GM18909 (cell line): Measurements from ENCODE around the gene EHBP1L1.
"Not testable (repeated sequence)": the region's sequence is repeated elsewhere in the genome, so short reads cannot be mapped to it uniquely, and the experiment has no call there.

Experiments used
- ATAC-seq: cut with Tn5 transposase; IDR thresholded peaks from one replicate; pipeline ENCODE4 v1.9.1; 2021; ENCODE audit warnings: mild to moderate bottlenecking; ENCODE audit not compliant: unreplicated experiment, poor library complexity

Gene EHBP1L1

GRCh38 chr11:65625628-65626342 lies 49.9 kb downstream of the EHBP1L1 start:
- no peak for ATAC-seq

- no peak for ATAC-seq
These were observed 51.3 kb downstream of the EHBP1L1 start for GRCh38 chr11:65627202-65627601.

GRCh38 chr11:65629579-65629978 lies 53.7 kb downstream of the EHBP1L1 start:
- ATAC-seq, result no peak

- ATAC-seq, result no peak
These were observed 54.4 kb downstream of the EHBP1L1 start for GRCh38 chr11:65630215-65630614.

GRCh38 chr11:65633390-65634108 lies 57.7 kb downstream of the EHBP1L1 start:
- ATAC-seq, result no peak

- ATAC-seq, result no peak
These were observed 58.2 kb downstream of the EHBP1L1 start for GRCh38 chr11:65634109-65634436.

GRCh38 chr11:65634440-65634839 lies 58.6 kb downstream of the EHBP1L1 start:
- no peak for ATAC-seq

GRCh38 chr11:65634905-65635731 lies 59.3 kb downstream of the EHBP1L1 start:
- no peak for ATAC-seq

GRCh38 chr11:65636108-65637031 lies 60.5 kb downstream of the EHBP1L1 start:
- ATAC-seq, result no peak

- ATAC-seq, result no peak
These were observed 61.2 kb downstream of the EHBP1L1 start for GRCh38 chr11:65637032-65637557.

- peak; percentile 44 for ATAC-seq
These were observed 62.1 kb downstream of the EHBP1L1 start, which contains the start of gene SIPA1 for GRCh38 chr11:65637794-65638419. SIPA1 (plus strand) TSS chr11:65638101; CDS start chr11:65640922, 2,821 bp downstream.

GRCh38 chr11:65639228-65639597 lies 63.4 kb downstream of the EHBP1L1 start:
- not testable (repeated sequence) for ATAC-seq

- ATAC-seq, result peak; percentile 39
These were observed 64.0 kb downstream of the EHBP1L1 start for GRCh38 chr11:65639623-65640482.

- ATAC-seq, result peak; percentile 3
These were observed 64.8 kb downstream of the EHBP1L1 start for GRCh38 chr11:65640483-65641296.

- no peak for ATAC-seq
These were observed 65.6 kb downstream of the EHBP1L1 start for GRCh38 chr11:65641297-65642013.
